Measurements from ENCODE around the gene CMC1. TPM values are rescaled to one million over a fixed set of nuclear protein-coding genes. Genes with fewer than 3 reads are reported as not detected.

The CMC1 gene
- total and polyA plus RNA-seq, 9 of the 15 experiments (the other 6 are each of a cell fraction or from before 2014, with no cell fraction given) = 15.9 to 74.6 (median 48.9) TPM

- Histone ChIP-seq H3K27me3 (ENCODE audit: control insufficient read depth in 2 of 2, insufficient read depth in 2 of 2, low read length in 2 of 2) (no peaks in the 10 kb centered on the region), H3K9me3 (replicated peaks; ENCODE audit: control insufficient read depth, insufficient read depth, low read depth, low read length) (no peaks in the 10 kb centered on the region), H3K4me1 (replicated peaks in 1 of 2; ENCODE audit: control insufficient read depth in 2 of 2, insufficient read depth in 2 of 2, low read length in 2 of 2) (no peaks in the 10 kb centered on the region), H3K4me3 (no peak overlapping the region), H3K4me2 (ENCODE audit: insufficient read depth, low read length) (no peak overlapping the region), H2AFZ (ENCODE audit: low read depth, low read length) (no peak overlapping the region), H3K9ac (ENCODE audit: insufficient read depth in 1 of 2, low read depth in 2 of 2, low read length in 2 of 2) (no peak overlapping the region), H4K20me1 (replicated peaks; ENCODE audit: control insufficient read depth, insufficient read depth, low read length) (no peaks in the 10 kb centered on the region), H3K36me3 (ENCODE audit: control insufficient read depth, insufficient read depth, low read length) (peaks cover 65% of the 10 kb centered on the region), H3K79me2 (ENCODE audit: control insufficient read depth, insufficient read depth, low read length) (0 out of 3 replicates have a peak, but pooled peaks cover 1% of the 10 kb centered on the region), H3K9me1 (ENCODE audit: control insufficient read depth, insufficient read depth, low read length) (no peaks in the 10 kb centered on the region), H3K27ac (ENCODE audit: extremely low read depth, low read depth, low read length) (no peak overlapping the region)
- ChIA-PET CTCF (ENCODE audit: low intra/inter-chr PET ratio) (no interaction called here), POLR2A (interaction anchor here (0.8 to 1.6 kb wide), 3 partner anchors 9 to 13 kb away, joined by 3 to 7 read pairs (median 3); partner anchors contain the start of genes AZI2 and ZCWPW2)
- WGBS (ENCODE audit: insufficient coverage, low coverage, missing lambda C conversion rate) = 88% methylated on average over 2 of the region's 2 CpGs
- TF ChIP-seq LEF1 (IDR thresholded peaks at IDR 0.05) = no peak
- TF ChIP-seq TCF7 (IDR thresholded peaks at IDR 0.05; ENCODE audit: borderline replicate concordance) = no peak
- TF ChIP-seq CEBPG (CRISPR knock-in tag; IDR thresholded peaks at IDR 0.05) = no peak
- TF ChIP-seq CEBPG (tag; conservative IDR thresholded peaks at IDR 0.05 in 1 of 2, IDR thresholded peaks at IDR 0.05 in 1 of 2) = no peak
- no peak for TF ChIP-seq FOXP1 (CRISPR knock-in tag; IDR thresholded peaks at IDR 0.05)
- no peak for TF ChIP-seq PCBP2 (IDR thresholded peaks at IDR 0.05; ENCODE audit: low read depth, low read length, poor library complexity, severe bottlenecking)
- intact Hi-C loops (cut with micrococcal nuclease) (no loop called here), in situ Hi-C loops (cut with MboI) (loop anchor here (10.0 kb wide), 1 partner anchor 620 kb away; no protein-coding TSS in a partner anchor)
- FAIRE-seq (no peak), DNase-seq (ENCODE audit: extremely low read depth in 1 of 4, low spot score in 3 of 4) (no peak), ATAC-seq (no peak)
- no TSS peak for BruUV-seq (replicated peaks)
Measured at GRCh38 chr3:28335246-28335645, 93.8 kb downstream of the CMC1 start.

DNA sequence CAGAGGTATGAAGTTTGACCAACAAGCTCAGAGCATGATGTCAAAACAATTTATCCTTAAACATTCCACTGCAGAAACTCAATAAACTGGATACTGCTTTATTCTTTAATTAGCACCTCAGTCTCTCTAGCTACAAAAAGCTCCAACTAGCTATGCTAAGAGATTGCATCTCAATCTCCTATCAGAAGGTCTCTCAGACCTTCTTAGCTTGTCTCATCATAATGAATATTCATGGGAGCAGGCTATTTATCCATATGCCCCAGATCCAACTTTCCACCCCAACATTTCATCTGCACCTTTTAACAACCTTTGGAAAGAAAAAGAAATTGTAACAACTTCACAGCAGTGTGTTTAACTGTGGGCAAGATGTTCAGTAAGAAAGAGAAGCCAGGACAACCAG is 95.8 kb downstream of the CMC1 start:
- H3K79me2 ChIP-seq (ENCODE audit: control insufficient read depth, insufficient read depth, low read length) = peaks cover 16% of the 10 kb centered on the region
- in situ Hi-C loops (cut with MboI) (loop anchor here (10.0 kb wide), 1 partner anchor 622 kb away; no protein-coding TSS in a partner anchor), intact Hi-C loops (cut with micrococcal nuclease) (no loop called here)
- no peak overlapping the region for H3K4me2 ChIP-seq (ENCODE audit: insufficient read depth, low read length)
- H3K4me3 ChIP-seq = no peak overlapping the region
- DNase-seq (ENCODE audit: extremely low read depth in 1 of 4, low spot score in 3 of 4) = no peak
- no peak for ATAC-seq
- ChIA-PET POLR2A (interaction anchor here (1.2 kb wide), 1 partner anchor 11 kb away, joined by 8 read pairs; the partner anchor contains the start of genes AZI2 and ZCWPW2), CTCF (ENCODE audit: low intra/inter-chr PET ratio) (no interaction called here)
- H3K9me1 ChIP-seq (ENCODE audit: control insufficient read depth, insufficient read depth, low read length) = no peaks in the 10 kb centered on the region
- no peaks in the 10 kb centered on the region for H3K9me3 ChIP-seq (replicated peaks; ENCODE audit: control insufficient read depth, insufficient read depth, low read depth, low read length)
- no peaks in the 10 kb centered on the region for H4K20me1 ChIP-seq (replicated peaks; ENCODE audit: control insufficient read depth, insufficient read depth, low read length)
- no peak overlapping the region for H3K9ac ChIP-seq (ENCODE audit: insufficient read depth in 1 of 2, low read depth in 2 of 2, low read length in 2 of 2)
- peaks cover 52% of the 10 kb centered on the region for H3K36me3 ChIP-seq (ENCODE audit: control insufficient read depth, insufficient read depth, low read length)
- no TSS peak for BruUV-seq (replicated peaks)
- no peak for TF ChIP-seq ZNF398 (CRISPR knock-in tag; IDR thresholded peaks at IDR 0.05)
- no peak for TF ChIP-seq BCOR (IDR thresholded peaks at IDR 0.05)
- no peak for TF ChIP-seq RFX1 (IDR thresholded peaks at IDR 0.05)
- no peak for TF ChIP-seq PRMT5 (CRISPR knock-in tag; IDR thresholded peaks at IDR 0.05)
- TF ChIP-seq SREBF2 (CRISPR knock-in tag; IDR thresholded peaks at IDR 0.05) = no peak
- no peak for TF ChIP-seq NFE2 (IDR thresholded peaks at IDR 0.05; ENCODE audit: low read depth)
- TF ChIP-seq RBM22 (IDR thresholded peaks at IDR 0.05; ENCODE audit: low read depth, low read length, poor library complexity, severe bottlenecking) = no peak
- no peak for TF ChIP-seq ILK (tag; IDR thresholded peaks at IDR 0.05; ENCODE audit: borderline replicate concordance, low read depth)
- H3K27ac ChIP-seq (ENCODE audit: extremely low read depth, low read depth, low read length) = no peak overlapping the region
- no peaks in the 10 kb centered on the region for H3K4me1 ChIP-seq (replicated peaks in 1 of 2; ENCODE audit: control insufficient read depth in 2 of 2, insufficient read depth in 2 of 2, low read length in 2 of 2)
- no peak overlapping the region for H2AFZ ChIP-seq (ENCODE audit: low read depth, low read length)
- no peak for FAIRE-seq
- H3K27me3 ChIP-seq (ENCODE audit: control insufficient read depth in 2 of 2, insufficient read depth in 2 of 2, low read length in 2 of 2) = no peaks in the 10 kb centered on the region
